BJ (cell line): ENCODE results near the gene ERBB4. TPM values are rescaled to one million over a fixed set of nuclear protein-coding genes. Genes with fewer than 3 reads are reported as not detected.

Source experiments
- CTCF ChIA-PET: fragments of 350-600 bp; formaldehyde crosslinking; extraction: SDS; loops from one replicate; lab custom pipeline; 2021; ENCODE audit warnings: antibody characterized with exemption, inconsistent platforms; lab: Yijun Ruan, JAX
- POLR2A ChIA-PET: fragments of 300-600 bp; sonication (Branson Sonifier 250); formaldehyde crosslinking; extraction: SDS; loops from one replicate; lab custom pipeline; 2021; ENCODE audit warnings: antibody characterized with exemption; lab: Charles Lee
- DNase-seq: peaks from one replicate; pipeline ENCODE4 v3.0.0-alpha.2; 2011; ENCODE audit warnings: low read depth
- H3K27me3 ChIP-seq: 2 replicates; pipeline ENCODE4 v1.6.0; 2011; ENCODE audit warnings: low read length; ENCODE audit not compliant: control insufficient read depth, insufficient read depth
- H3K36me3 ChIP-seq: 2 replicates; pipeline ENCODE4 v1.5.1; 2011; ENCODE audit warnings: low read length; ENCODE audit not compliant: control insufficient read depth, insufficient read depth
- H3K4me3 ChIP-seq: 2 replicates; pipeline ENCODE4 v1.5.1; 2011; ENCODE audit warnings: low read depth, mild to moderate bottlenecking, control low read depth, low read length
- polyA plus RNA-seq: library from polyadenylated mRNA; depleted of rRNA; stranded (reverse); fragments of >200 nt; gene quantifications from 2 replicates; pipeline ENCODE4 v1.2.3, GENCODE V29; 2011
- TF ChIP-seq, protein P1 (sequence below): IDR thresholded peaks from 2 replicates; pipeline ENCODE4 v1.5.1; 2011; ENCODE audit warnings: low read depth, mild to moderate bottlenecking, control low read depth, inconsistent platforms, low read length, moderate library complexity; ENCODE audit not compliant: insufficient read depth

ERBB4 gene
- polyA plus RNA-seq, 1 experiment, result not detected

DNA sequence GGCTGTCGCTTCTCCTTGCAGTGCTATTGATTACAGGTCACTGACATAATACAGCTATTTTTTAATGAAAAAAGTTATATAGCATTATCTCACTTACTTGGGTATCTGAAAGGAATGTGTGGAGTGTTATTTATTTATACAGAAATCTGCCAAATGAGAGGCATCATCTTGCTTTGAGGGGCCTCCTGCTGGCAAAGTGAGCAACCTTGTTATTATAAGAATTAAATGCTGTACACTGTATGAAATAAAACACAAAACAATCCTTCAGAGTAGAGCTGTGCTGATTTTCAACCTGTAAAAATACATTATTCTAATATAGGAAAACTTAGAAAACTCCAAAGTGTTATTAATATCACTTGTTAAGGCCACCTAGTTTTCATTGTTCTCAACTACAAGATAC is 20.9 kb downstream of the ERBB4 start:
- TF ChIP-seq, protein P1, sequence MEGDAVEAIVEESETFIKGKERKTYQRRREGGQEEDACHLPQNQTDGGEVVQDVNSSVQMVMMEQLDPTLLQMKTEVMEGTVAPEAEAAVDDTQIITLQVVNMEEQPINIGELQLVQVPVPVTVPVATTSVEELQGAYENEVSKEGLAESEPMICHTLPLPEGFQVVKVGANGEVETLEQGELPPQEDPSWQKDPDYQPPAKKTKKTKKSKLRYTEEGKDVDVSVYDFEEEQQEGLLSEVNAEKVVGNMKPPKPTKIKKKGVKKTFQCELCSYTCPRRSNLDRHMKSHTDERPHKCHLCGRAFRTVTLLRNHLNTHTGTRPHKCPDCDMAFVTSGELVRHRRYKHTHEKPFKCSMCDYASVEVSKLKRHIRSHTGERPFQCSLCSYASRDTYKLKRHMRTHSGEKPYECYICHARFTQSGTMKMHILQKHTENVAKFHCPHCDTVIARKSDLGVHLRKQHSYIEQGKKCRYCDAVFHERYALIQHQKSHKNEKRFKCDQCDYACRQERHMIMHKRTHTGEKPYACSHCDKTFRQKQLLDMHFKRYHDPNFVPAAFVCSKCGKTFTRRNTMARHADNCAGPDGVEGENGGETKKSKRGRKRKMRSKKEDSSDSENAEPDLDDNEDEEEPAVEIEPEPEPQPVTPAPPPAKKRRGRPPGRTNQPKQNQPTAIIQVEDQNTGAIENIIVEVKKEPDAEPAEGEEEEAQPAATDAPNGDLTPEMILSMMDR, result no peak
- POLR2A ChIA-PET, result no interaction called here
- Histone ChIP-seq H3K27me3 (no peaks in the 10 kb centered on the region), H3K36me3 (no peaks in the 10 kb centered on the region), H3K4me3 (no peak overlapping the region)
- CTCF ChIA-PET, result no interaction called here
- DNase-seq, result no peak

DNA sequence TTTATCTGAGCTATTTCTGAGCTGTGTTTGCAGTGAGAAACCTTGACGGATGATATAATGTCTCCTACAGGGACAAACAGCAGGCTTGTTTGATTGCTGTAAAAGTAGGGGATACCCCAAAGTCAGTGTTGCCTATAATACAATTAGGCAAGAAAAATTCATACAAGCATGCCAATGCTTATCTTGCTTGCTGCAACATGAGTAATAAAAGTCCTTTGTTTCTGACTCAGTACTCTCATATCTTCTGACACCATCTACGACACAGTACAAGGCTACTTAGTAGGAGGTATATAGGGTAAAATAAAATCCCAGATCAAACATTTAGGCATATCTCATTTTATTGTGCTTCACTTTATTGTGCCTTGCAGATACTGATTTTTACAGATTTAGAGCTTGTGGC is 33.0 kb downstream of the ERBB4 start:
- TF ChIP-seq, protein P1, result no peak
- ChIA-PET POLR2A (no interaction called here), CTCF (no interaction called here)
- DNase-seq, result no peak
- H3K36me3 ChIP-seq, result no peaks in the 10 kb centered on the region
- H3K4me3 ChIP-seq, result no peak overlapping the region
- no peaks in the 10 kb centered on the region for H3K27me3 ChIP-seq

- Histone ChIP-seq H3K4me3 (no peak overlapping the region), H3K27me3 (no peaks in the 10 kb centered on the region), H3K36me3 (no peaks in the 10 kb centered on the region)
- POLR2A ChIA-PET, result no interaction called here
- CTCF ChIA-PET, result interaction anchor here (0.6 kb wide), 1 partner anchor 117 kb away, joined by 3 read pairs; no protein-coding TSS in a partner anchor
- TF ChIP-seq, protein P1, result no peak
- DNase-seq, result no peak
Observed at GRCh38 chr2:212495046-212495445, 43.6 kb downstream of the ERBB4 start.

DNA sequence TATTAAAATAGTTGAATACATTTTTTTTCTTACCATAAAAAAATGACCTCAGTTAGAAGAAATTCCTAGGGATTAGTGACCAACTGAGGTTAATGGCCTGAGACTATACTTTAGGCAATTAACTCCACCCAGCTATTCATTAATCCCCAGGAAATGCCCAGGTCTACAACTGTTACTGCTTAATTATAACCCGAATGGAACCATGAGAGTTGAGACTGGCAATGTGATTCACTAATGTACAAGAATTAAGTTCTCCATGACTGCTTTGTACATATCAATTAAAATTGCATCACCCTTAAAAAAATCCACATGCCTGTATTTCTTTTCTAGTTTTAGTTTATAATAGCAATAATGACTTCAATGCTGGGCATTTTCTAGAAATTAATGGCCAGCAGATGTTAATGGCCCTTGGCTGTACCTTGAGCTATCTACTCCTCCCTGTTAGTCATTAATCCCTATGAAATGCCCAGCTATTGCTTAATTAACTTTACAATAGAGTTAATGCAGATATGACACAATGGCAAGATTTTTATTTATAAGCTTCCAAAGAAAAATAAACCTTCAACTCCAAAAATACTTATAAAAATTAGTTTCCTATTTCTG is 44.1 kb downstream of the ERBB4 start:
- CTCF ChIA-PET, result interaction anchor here (0.6 kb wide), 1 partner anchor 118 kb away, joined by 3 read pairs; no protein-coding TSS in a partner anchor
- Histone ChIP-seq H3K27me3 (no peaks in the 10 kb centered on the region), H3K4me3 (no peak overlapping the region), H3K36me3 (no peaks in the 10 kb centered on the region)
- POLR2A ChIA-PET, result no interaction called here
- TF ChIP-seq, protein P1, result no peak
- no peak for DNase-seq

- no peak overlapping the region for H3K4me3 ChIP-seq
- no peaks in the 10 kb centered on the region for H3K27me3 ChIP-seq
- CTCF ChIA-PET, result no interaction called here
- H3K36me3 ChIP-seq, result no peaks in the 10 kb centered on the region
- TF ChIP-seq, protein P1, result no peak
- no peak for DNase-seq
- POLR2A ChIA-PET, result no interaction called here
Observed at GRCh38 chr2:212489719-212490346, 48.8 kb downstream of the ERBB4 start.
